ENCODE measurements around the gene NBPF3. TPM values are rescaled to one million over a fixed set of nuclear protein-coding genes. Genes with fewer than 3 reads are reported as not detected.

NBPF3 gene
- total and polyA plus RNA-seq, 2 experiments from 2014 or later, result 2.7 to 18.1 TPM

DNA sequence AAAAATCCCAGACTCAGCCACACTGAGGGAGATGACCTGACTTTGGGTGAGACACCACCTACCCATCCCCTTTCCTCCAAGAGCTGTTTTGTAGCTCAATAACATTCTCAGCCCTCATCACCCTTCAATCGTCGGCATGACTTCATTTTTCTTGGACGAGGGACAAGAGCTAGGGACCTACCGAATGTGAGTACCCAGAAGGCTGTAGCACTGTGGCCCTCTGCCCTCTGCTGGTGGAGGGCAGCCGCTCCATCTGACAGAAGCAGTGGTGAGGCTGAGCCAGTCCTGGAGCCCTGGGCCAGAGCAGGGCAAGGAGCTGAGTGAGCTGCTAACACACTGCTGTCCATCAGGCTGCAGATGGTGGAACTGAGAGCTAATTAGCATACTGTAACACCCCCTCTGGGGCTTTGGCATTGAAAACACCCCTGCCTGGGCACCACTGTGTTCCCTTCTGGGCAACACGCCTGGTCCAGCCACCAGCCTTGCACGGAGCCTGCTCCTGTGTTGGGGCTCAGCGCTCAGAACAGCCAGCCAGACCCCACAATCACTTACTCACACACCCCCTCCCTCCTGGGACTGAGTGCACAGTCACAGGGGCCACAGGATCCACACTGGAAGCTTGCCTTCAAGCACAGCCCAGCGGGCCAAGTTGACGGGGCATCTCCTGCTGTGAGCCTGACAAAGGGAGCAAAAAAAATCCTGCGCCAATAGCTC is 51.0 kb downstream of the NBPF3 start:
- Histone ChIP-seq H3K79me2 (replicated peaks; ENCODE audit: insufficient read depth) (no peaks in the 10 kb centered on the region), H3K4me3 (no peak overlapping the region), H3F3A (replicated peaks; ENCODE audit: low read depth) (no peaks in the 10 kb centered on the region), H4K20me1 (replicated peaks; ENCODE audit: insufficient read depth) (no peaks in the 10 kb centered on the region), H3K36me3 (ENCODE audit: insufficient read depth) (no peaks in the 10 kb centered on the region), H2AFZ (no peak overlapping the region), H3K4me1 (ENCODE audit: insufficient read depth) (no peaks in the 10 kb centered on the region), H3K4me2 (no peak overlapping the region), H3K27me3 (ENCODE audit: insufficient read depth) (no peaks in the 10 kb centered on the region), H3K9me2 (ENCODE audit: insufficient read depth) (no peaks in the 10 kb centered on the region), H3K27ac (ENCODE audit: low read depth) (no peak overlapping the region)
- H3K4me1 Mint-ChIP-seq, result peaks cover 6% of the 10 kb centered on the region; the same call in 1 of the 3 replicates
- no peak overlapping the region for H3K27ac Mint-ChIP-seq
- peaks cover 9% of the 10 kb centered on the region for H3K27me3 Mint-ChIP-seq (ENCODE audit: insufficient read depth, low read depth, poor library complexity)
- H3K36me3 Mint-ChIP-seq (ENCODE audit: low read depth), result peaks cover 14% of the 10 kb centered on the region; the same call in 2 of the 3 replicates
- TF ChIP-seq, protein P1, sequence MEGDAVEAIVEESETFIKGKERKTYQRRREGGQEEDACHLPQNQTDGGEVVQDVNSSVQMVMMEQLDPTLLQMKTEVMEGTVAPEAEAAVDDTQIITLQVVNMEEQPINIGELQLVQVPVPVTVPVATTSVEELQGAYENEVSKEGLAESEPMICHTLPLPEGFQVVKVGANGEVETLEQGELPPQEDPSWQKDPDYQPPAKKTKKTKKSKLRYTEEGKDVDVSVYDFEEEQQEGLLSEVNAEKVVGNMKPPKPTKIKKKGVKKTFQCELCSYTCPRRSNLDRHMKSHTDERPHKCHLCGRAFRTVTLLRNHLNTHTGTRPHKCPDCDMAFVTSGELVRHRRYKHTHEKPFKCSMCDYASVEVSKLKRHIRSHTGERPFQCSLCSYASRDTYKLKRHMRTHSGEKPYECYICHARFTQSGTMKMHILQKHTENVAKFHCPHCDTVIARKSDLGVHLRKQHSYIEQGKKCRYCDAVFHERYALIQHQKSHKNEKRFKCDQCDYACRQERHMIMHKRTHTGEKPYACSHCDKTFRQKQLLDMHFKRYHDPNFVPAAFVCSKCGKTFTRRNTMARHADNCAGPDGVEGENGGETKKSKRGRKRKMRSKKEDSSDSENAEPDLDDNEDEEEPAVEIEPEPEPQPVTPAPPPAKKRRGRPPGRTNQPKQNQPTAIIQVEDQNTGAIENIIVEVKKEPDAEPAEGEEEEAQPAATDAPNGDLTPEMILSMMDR (conservative IDR thresholded peaks at IDR 0.05; ENCODE audit: low read depth in 2 of 2), result peak; percentile 48 to 70
- TF ChIP-seq ZNF331 (CRISPR knock-in tag; IDR thresholded peaks at IDR 0.05; ENCODE audit: low read depth), result no peak
- no peak for TF ChIP-seq POLR2AphosphoS5 (IDR thresholded peaks at IDR 0.05; ENCODE audit: low read depth)
- no peak for TF ChIP-seq STAT1 (IDR thresholded peaks at IDR 0.05; ENCODE audit: unreplicated experiment)
- ATAC-seq, result peak; percentile 76
- peaks cover 30% of the 10 kb centered on the region for H3K9me3 Mint-ChIP-seq
- DNase-seq (ENCODE audit: low spot score), result peak; percentile 74
- no peak overlapping the region for H3K4me3 Mint-ChIP-seq

- Mint-ChIP-seq H3K36me3 (ENCODE audit: low read depth) (peaks cover 14% of the 10 kb centered on the region; the same call in 2 of the 3 replicates), H3K27me3 (ENCODE audit: insufficient read depth, low read depth, poor library complexity) (peaks cover 9% of the 10 kb centered on the region), H3K4me1 (peaks cover 6% of the 10 kb centered on the region; the same call in 1 of the 3 replicates), H3K9me3 (peaks cover 30% of the 10 kb centered on the region), H3K4me3 (no peak overlapping the region), H3K27ac (no peak overlapping the region)
- Histone ChIP-seq H3K9me2 (ENCODE audit: insufficient read depth) (no peaks in the 10 kb centered on the region), H3F3A (replicated peaks; ENCODE audit: low read depth) (no peaks in the 10 kb centered on the region), H3K27me3 (ENCODE audit: insufficient read depth) (no peaks in the 10 kb centered on the region), H3K4me2 (no peak overlapping the region), H3K4me1 (ENCODE audit: insufficient read depth) (no peaks in the 10 kb centered on the region), H3K36me3 (ENCODE audit: insufficient read depth) (no peaks in the 10 kb centered on the region), H3K4me3 (no peak overlapping the region), H3K79me2 (replicated peaks; ENCODE audit: insufficient read depth) (no peaks in the 10 kb centered on the region), H3K27ac (ENCODE audit: low read depth) (no peak overlapping the region), H2AFZ (peak overlapping the region; percentile 47; the same call in 1 of the 2 replicates), H4K20me1 (replicated peaks; ENCODE audit: insufficient read depth) (no peaks in the 10 kb centered on the region)
- ATAC-seq, result peak; percentile 25; the same call in 2 of the 3 replicates
- DNase-seq (ENCODE audit: low spot score), result no peak
- no peak for TF ChIP-seq ZNF331 (CRISPR knock-in tag; IDR thresholded peaks at IDR 0.05; ENCODE audit: low read depth)
- TF ChIP-seq EZH2phosphoT487 (IDR thresholded peaks at IDR 0.05; ENCODE audit: unreplicated experiment), result no peak
- TF ChIP-seq, protein P2, sequence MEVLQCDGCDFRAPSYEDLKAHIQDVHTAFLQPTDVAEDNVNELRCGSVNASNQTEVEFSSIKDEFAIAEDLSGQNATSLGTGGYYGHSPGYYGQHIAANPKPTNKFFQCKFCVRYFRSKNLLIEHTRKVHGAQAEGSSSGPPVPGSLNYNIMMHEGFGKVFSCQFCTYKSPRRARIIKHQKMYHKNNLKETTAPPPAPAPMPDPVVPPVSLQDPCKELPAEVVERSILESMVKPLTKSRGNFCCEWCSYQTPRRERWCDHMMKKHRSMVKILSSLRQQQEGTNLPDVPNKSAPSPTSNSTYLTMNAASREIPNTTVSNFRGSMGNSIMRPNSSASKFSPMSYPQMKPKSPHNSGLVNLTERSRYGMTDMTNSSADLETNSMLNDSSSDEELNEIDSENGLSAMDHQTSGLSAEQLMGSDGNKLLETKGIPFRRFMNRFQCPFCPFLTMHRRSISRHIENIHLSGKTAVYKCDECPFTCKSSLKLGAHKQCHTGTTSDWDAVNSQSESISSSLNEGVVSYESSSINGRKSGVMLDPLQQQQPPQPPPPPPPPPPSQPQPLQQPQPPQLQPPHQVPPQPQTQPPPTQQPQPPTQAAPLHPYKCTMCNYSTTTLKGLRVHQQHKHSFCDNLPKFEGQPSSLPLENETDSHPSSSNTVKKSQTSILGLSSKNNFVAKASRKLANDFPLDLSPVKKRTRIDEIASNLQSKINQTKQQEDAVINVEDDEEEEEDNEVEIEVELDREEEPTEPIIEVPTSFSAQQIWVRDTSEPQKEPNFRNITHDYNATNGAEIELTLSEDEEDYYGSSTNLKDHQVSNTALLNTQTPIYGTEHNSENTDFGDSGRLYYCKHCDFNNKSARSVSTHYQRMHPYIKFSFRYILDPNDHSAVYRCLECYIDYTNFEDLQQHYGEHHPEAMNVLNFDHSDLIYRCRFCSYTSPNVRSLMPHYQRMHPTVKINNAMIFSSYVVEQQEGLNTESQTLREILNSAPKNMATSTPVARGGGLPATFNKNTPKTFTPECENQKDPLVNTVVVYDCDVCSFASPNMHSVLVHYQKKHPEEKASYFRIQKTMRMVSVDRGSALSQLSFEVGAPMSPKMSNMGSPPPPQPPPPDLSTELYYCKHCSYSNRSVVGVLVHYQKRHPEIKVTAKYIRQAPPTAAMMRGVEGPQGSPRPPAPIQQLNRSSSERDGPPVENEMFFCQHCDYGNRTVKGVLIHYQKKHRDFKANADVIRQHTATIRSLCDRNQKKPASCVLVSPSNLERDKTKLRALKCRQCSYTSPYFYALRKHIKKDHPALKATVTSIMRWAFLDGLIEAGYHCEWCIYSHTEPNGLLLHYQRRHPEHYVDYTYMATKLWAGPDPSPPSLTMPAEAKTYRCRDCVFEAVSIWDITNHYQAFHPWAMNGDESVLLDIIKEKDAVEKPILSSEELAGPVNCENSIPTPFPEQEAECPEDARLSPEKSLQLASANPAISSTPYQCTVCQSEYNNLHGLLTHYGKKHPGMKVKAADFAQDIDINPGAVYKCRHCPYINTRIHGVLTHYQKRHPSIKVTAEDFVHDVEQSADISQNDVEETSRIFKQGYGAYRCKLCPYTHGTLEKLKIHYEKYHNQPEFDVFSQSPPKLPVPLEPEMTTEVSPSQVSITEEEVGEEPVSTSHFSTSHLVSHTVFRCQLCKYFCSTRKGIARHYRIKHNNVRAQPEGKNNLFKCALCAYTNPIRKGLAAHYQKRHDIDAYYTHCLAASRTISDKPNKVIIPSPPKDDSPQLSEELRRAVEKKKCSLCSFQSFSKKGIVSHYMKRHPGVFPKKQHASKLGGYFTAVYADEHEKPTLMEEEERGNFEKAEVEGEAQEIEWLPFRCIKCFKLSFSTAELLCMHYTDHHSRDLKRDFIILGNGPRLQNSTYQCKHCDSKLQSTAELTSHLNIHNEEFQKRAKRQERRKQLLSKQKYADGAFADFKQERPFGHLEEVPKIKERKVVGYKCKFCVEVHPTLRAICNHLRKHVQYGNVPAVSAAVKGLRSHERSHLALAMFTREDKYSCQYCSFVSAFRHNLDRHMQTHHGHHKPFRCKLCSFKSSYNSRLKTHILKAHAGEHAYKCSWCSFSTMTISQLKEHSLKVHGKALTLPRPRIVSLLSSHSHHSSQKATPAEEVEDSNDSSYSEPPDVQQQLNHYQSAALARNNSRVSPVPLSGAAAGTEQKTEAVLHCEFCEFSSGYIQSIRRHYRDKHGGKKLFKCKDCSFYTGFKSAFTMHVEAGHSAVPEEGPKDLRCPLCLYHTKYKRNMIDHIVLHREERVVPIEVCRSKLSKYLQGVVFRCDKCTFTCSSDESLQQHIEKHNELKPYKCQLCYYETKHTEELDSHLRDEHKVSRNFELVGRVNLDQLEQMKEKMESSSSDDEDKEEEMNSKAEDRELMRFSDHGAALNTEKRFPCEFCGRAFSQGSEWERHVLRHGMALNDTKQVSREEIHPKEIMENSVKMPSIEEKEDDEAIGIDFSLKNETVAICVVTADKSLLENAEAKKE (CRISPR knock-in tag; IDR thresholded peaks at IDR 0.05), result no peak
- no peak for TF ChIP-seq ZNF114 (CRISPR knock-in tag; IDR thresholded peaks at IDR 0.05)
- no peak for TF ChIP-seq POLR2AphosphoS5 (IDR thresholded peaks at IDR 0.05; ENCODE audit: low read depth)
- TF ChIP-seq NANOG (IDR thresholded peaks at IDR 0.05; ENCODE audit: borderline replicate concordance), result no peak
- TF ChIP-seq JUNB (IDR thresholded peaks at IDR 0.05; ENCODE audit: unreplicated experiment), result no peak
- no peak for TF ChIP-seq CREB1 (CRISPR knock-in tag; IDR thresholded peaks at IDR 0.05; ENCODE audit: low read depth)
Measured at GRCh38 chr1:21491488-21492355, 51.8 kb downstream of the NBPF3 start.
